GM12878 (cell line): ENCODE results near the gene GXYLT1. TPM values are rescaled to one million over a fixed set of nuclear protein-coding genes. Genes with fewer than 3 reads are reported as not detected.
A peak's percentile ranks its signal among the peaks of the same experiment; 100 is the strongest.

Experiments used
- CBFB ChIP-seq: IDR thresholded peaks from 2 replicates; pipeline ENCODE4 v1.6.1; 2016; ENCODE audit warnings: antibody characterized with exemption, low read depth
- CBX5 ChIP-seq: sonication (generic); IDR thresholded peaks from 2 replicates; pipeline ENCODE4 v1.6.1; 2016; ENCODE audit warnings: low read depth, moderate library complexity, mild to moderate bottlenecking, inconsistent platforms
- FOXM1 ChIP-seq: IDR thresholded peaks from 2 replicates; pipeline ENCODE4 v1.6.1; 2012; ENCODE audit warnings: low read depth, mild to moderate bottlenecking, inconsistent platforms, low read length, moderate library complexity
- GABPA ChIP-seq: IDR thresholded peaks from 2 replicates; pipeline ENCODE4 v1.6.1; 2014; ENCODE audit warnings: antibody characterized with exemption, low read depth, mild to moderate bottlenecking, inconsistent platforms
- IKZF1 ChIP-seq: fragments of 450-650 bp; conservative IDR thresholded peaks from 2 replicates; pipeline ENCODE4 v1.6.1; 2017; ENCODE audit warnings: antibody characterized with exemption, mild to moderate bottlenecking
- JUNB ChIP-seq: IDR thresholded peaks from 2 replicates; pipeline ENCODE4 v1.6.1; 2016; ENCODE audit warnings: antibody characterized with exemption, mild to moderate bottlenecking
- KAT2A ChIP-seq: conservative IDR thresholded peaks from 2 replicates; pipeline ENCODE4 v1.6.1; 2011; ENCODE audit warnings: low read depth, low read length; ENCODE audit not compliant: control insufficient read depth
- KDM1A ChIP-seq: fragments of 200-600 bp; sonication (generic); IDR thresholded peaks from 2 replicates; pipeline ENCODE4 v1.6.1; 2016; ENCODE audit warnings: borderline replicate concordance
- KLF5 ChIP-seq: fragments of 450-650 bp; IDR thresholded peaks from 2 replicates; pipeline ENCODE4 v1.6.1; 2014; ENCODE audit warnings: mild to moderate bottlenecking; ENCODE audit not compliant: partially characterized antibody
- LARP7 ChIP-seq: fragments of 450-650 bp; IDR thresholded peaks from 2 replicates; pipeline ENCODE4 v1.6.1; 2017; ENCODE audit warnings: mild to moderate bottlenecking
- NFXL1 ChIP-seq: fragments of 450-650 bp; IDR thresholded peaks from 2 replicates; pipeline ENCODE4 v1.6.1; 2017; ENCODE audit warnings: antibody characterized with exemption, mild to moderate bottlenecking, borderline replicate concordance
- POLR2A ChIP-seq: IDR thresholded peaks from 2 replicates; pipeline ENCODE4 v1.6.1; 2011; ENCODE audit warnings: low read depth, mild to moderate bottlenecking, low read length
- RAD21 ChIP-seq: IDR thresholded peaks from 2 replicates; pipeline ENCODE4 v1.6.1; 2011; ENCODE audit warnings: mild to moderate bottlenecking, low read depth, low read length, moderate library complexity; ENCODE audit not compliant: insufficient read depth
- RAD51 ChIP-seq: fragments of 450-650 bp; IDR thresholded peaks from 2 replicates; pipeline ENCODE4 v1.6.1; 2016; ENCODE audit warnings: moderate library complexity, mild to moderate bottlenecking, inconsistent platforms
- RB1 ChIP-seq: fragments of 450-650 bp; formaldehyde crosslinking; IDR thresholded peaks from 2 replicates; pipeline ENCODE4 v1.6.1; 2017; ENCODE audit warnings: mild to moderate bottlenecking, borderline replicate concordance
- RELA ChIP-seq: fragments of 450-650 bp; IDR thresholded peaks from 2 replicates; pipeline ENCODE4 v1.8.0; 2014; ENCODE audit warnings: borderline replicate concordance; ENCODE audit not compliant: partially characterized antibody
- RFX5 ChIP-seq: IDR thresholded peaks from 2 replicates; pipeline ENCODE4 v1.6.1; 2011; ENCODE audit warnings: low read depth, low read length, improper control_type of control experiment
- SMAD1 ChIP-seq: fragments of 450-650 bp; IDR thresholded peaks from 2 replicates; pipeline ENCODE4 v1.6.1; 2018; ENCODE audit warnings: mild to moderate bottlenecking, low read depth; ENCODE audit not compliant: partially characterized antibody
- SPI1 ChIP-seq: IDR thresholded peaks from 2 replicates; pipeline ENCODE4 v1.6.1; 2011; ENCODE audit warnings: low read depth, mild to moderate bottlenecking, low read length, moderate library complexity, borderline replicate concordance; ENCODE audit not compliant: insufficient read depth
- SREBF2 ChIP-seq: IDR thresholded peaks from 2 replicates; pipeline ENCODE4 v1.6.1; 2012; ENCODE audit warnings: mild to moderate bottlenecking, low read length
- TCF7 ChIP-seq: IDR thresholded peaks from 2 replicates; pipeline ENCODE4 v1.6.1; 2014; ENCODE audit warnings: antibody characterized with exemption, borderline replicate concordance
- USF2 ChIP-seq: IDR thresholded peaks from 2 replicates; pipeline ENCODE4 v1.6.1; 2011; ENCODE audit warnings: low read depth, low read length, improper control_type of control experiment, borderline replicate concordance
- ZNF622 ChIP-seq: fragments of 450-650 bp; IDR thresholded peaks from 2 replicates; pipeline ENCODE4 v1.6.1; 2017; ENCODE audit warnings: mild to moderate bottlenecking, inconsistent platforms
- ZSCAN29 ChIP-seq: fragments of 450-650 bp; IDR thresholded peaks from 2 replicates; pipeline ENCODE4 v1.6.1; 2017; ENCODE audit warnings: mild to moderate bottlenecking, moderate library complexity
- polyA plus RNA-seq, 11 experiments: library from polyadenylated mRNA; depleted of rRNA in 4 of 11; unstranded in 6 of 11; stranded (reverse) in 5 of 11; fragments of >200 nt; fragmentation: Nextera tagmentation in 4 of 11; fragmentation: Illumina TruSeq in 1 of 11; extraction: Ambion mirVana in 4 of 11; extraction: Trizol in 1 of 11; gene quantifications; 1 replicate in 1 of 11; 2 replicates in 10 of 11; pipeline versions ENCODE4 v1.2.1 to v1.2.3, GENCODE V29; 2011 to 2016; ENCODE audit warnings: inconsistent platforms in 2 of 11, missing spikeins in 2 of 11, low read depth in 1 of 11
- total RNA-seq, 4 experiments: library from RNA; depleted of rRNA in 3 of 4; stranded (reverse); fragments of >200 nt in 3 of 4; fragmentation: Illumina TruSeq in 1 of 4; extraction: Trizol in 1 of 4; gene quantifications; 2 replicates each; pipeline versions ENCODE4 v1.2.1 to v1.2.3, GENCODE V29; 2013 to 2021
- TF ChIP-seq, protein P1 (sequence below): fragments of 450-650 bp; IDR thresholded peaks from 2 replicates; pipeline ENCODE4 v1.6.1; 2016; ENCODE audit warnings: mild to moderate bottlenecking
- TF ChIP-seq, protein P2 (sequence below): fragments of 450-650 bp; conservative IDR thresholded peaks from 2 replicates; pipeline ENCODE4 v1.6.1; 2017; ENCODE audit warnings: mild to moderate bottlenecking, moderate library complexity

The GXYLT1 gene
- total and polyA plus RNA-seq, 10 of the 15 experiments (the other 5 are each of a cell fraction or from before 2014, with no cell fraction given) = 2.3 to 14.9 (median 8.9) TPM

DNA sequence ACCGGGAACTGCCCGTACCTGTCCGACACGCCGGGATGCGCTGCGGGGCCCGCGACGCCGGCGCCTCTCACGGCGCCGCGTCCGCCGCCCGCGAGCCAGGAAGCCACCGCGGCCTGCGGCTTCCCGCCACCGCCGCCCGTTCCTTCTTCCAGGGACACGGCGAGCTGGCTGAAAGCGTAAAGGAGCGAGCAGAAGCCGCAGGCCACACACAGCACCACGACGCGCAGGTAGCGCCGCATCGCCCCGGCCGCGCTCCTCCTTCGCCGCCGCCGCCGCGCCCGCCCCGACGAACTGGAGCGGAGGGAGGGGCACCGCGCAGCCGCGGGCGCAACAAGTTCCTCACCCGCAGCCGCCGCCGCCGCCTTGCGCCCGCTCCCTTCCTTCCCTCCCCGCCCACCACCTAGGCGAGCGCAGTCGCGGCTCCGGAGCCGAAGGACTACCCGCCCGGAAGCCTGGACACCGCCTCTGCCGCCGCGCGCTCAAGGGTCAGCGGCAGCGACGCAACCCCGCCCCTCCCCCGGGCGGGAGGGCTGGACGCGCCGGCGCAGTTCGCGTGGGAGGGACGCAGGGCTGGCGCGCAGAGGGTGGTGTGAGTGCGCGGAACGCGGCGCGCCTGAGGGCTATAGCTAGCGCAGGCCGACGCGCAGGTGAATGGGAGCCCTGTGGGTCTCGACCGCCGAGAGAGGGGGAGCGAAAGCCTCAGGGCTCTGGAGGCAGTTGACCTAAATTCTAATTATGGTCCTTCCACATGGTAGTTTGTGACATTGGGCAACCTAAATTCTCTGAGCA, at the start of gene GXYLT1 (continued):
- TF ChIP-seq USF2 = no peak
- TF ChIP-seq GABPA = no peak
- no peak for TF ChIP-seq FOXM1
- no peak for TF ChIP-seq SPI1
- TF ChIP-seq CBX5 = no peak
- no peak for TF ChIP-seq NFXL1
- TF ChIP-seq RFX5 = no peak
- no peak for TF ChIP-seq SMAD1
- TF ChIP-seq POLR2A = peak; percentile 86
- TF ChIP-seq RAD51 = no peak
- no peak for TF ChIP-seq JUNB
- TF ChIP-seq ZNF622 = no peak
- TF ChIP-seq SREBF2 = no peak
- TF ChIP-seq RAD21 = no peak
- TF ChIP-seq KAT2A = no peak
- TF ChIP-seq KLF5 = no peak
- TF ChIP-seq RELA = no peak
- no peak for TF ChIP-seq KDM1A
- TF ChIP-seq, protein P1, sequence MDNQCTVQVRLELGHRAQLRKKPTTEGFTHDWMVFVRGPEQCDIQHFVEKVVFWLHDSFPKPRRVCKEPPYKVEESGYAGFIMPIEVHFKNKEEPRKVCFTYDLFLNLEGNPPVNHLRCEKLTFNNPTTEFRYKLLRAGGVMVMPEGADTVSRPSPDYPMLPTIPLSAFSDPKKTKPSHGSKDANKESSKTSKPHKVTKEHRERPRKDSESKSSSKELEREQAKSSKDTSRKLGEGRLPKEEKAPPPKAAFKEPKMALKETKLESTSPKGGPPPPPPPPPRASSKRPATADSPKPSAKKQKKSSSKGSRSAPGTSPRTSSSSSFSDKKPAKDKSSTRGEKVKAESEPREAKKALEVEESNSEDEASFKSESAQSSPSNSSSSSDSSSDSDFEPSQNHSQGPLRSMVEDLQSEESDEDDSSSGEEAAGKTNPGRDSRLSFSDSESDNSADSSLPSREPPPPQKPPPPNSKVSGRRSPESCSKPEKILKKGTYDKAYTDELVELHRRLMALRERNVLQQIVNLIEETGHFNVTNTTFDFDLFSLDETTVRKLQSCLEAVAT = no peak
- TF ChIP-seq LARP7 = peak; percentile 97; the same call in 1 of the 2 replicates
- no peak for TF ChIP-seq TCF7
- TF ChIP-seq, protein P2, sequence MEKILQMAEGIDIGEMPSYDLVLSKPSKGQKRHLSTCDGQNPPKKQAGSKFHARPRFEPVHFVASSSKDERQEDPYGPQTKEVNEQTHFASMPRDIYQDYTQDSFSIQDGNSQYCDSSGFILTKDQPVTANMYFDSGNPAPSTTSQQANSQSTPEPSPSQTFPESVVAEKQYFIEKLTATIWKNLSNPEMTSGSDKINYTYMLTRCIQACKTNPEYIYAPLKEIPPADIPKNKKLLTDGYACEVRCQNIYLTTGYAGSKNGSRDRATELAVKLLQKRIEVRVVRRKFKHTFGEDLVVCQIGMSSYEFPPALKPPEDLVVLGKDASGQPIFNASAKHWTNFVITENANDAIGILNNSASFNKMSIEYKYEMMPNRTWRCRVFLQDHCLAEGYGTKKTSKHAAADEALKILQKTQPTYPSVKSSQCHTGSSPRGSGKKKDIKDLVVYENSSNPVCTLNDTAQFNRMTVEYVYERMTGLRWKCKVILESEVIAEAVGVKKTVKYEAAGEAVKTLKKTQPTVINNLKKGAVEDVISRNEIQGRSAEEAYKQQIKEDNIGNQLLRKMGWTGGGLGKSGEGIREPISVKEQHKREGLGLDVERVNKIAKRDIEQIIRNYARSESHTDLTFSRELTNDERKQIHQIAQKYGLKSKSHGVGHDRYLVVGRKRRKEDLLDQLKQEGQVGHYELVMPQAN = peak; percentile 83
- TF ChIP-seq ZSCAN29 = no peak
- TF ChIP-seq RB1 = 0 out of 2 replicates have a peak, but pooled peaks have one; percentile 86
- TF ChIP-seq IKZF1 = peak; percentile 97
- TF ChIP-seq CBFB = no peak
